ENCODE measurements around the gene ZNF277.
"Not testable (repeated sequence)": the region's sequence is repeated elsewhere in the genome, so short reads cannot be mapped to it uniquely, and the experiment has no call there.

Gene ZNF277

DNA sequence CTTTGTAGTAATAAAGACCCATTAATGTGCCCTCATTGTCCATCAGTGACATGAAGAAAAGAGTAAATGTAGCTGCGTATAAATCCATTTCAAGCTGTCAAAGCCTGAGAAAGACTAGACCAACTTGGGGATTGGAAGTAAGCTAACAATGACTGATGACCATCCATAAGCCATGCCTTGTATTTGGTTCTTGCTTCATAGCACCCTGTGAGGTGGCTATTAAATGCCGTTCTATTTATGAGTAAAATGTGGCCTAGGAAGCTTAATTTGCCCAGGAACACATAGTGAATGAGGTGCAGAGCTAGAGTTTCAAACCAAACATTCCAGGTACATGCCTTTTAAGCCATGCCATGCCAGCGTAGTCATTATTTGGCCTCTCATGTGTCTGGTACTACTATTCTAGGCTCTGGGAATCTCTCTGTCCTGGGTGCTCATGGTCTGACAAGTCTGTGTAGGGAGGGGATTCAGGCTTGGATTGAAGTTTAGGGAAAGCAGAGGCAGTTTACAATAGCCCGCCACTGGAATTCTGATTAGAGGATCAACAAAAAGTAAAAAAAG lies 92.1 kb downstream of the ZNF277 start:
- no peak for DNase-seq

DNA sequence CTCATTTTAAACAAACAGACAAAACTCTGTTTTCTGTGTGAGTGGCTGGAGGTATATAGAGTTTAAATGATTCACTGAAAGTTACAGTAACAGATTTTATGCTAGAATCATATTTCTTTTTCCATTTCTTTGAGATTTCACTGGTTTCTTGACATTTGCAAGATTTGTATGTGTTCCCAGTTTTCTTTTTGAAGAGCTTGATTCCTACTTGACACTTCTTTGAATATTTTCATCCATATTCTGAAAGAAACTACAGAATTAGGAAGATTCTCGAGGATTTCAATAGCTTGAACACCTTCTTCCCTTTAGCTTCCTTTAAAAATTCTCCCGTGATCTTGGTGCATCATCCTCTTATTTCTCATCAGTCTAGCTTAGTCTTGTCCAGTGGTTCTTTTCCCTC lies 93.6 kb downstream of the ZNF277 start:
- no peak for DNase-seq

DNA sequence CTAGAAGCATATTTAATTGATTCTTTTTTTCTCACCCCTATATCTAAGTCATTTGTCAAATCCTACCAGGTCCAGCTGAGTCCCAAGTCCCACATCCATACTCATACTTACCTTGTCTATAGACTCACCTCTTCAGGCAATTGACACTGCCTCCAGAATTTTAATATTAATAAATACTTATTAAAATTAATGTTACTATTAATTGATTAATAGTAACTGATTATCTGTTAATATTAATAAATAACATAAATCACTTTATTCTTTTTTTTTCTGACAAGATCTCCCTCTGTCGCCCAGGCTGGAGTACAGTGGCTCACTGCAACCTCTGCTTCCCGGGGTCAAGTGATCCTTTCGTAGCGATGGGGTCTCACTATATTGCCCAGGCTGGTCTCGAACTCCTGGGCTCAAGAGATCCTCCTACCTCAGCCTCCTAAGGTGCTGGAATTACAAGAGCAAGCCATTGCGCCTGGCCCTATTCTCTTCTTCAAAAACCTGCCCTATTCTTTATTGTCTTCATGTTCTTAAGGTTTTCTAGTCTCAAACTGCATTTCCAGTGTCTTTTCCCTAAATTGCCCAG lies 94.4 kb downstream of the ZNF277 start:
- no peak for DNase-seq

DNA sequence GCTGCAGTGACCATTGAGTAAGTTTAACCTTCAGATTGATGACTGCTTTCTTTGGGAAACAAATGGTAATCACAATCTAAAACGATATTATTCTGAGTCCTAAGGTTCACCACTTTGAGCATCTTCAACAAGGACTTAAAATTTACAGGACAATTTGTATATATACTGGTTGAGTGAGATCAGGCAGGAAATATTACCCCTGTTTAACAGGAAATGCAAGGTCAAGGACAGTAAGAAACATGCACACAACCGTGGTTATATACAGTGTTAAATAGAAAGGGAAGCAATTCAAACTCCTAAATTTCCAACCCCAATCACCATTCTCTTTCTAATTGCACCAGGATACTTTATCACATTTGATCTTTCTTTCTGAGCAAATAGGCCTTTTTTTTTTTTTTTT lies 96.1 kb downstream of the ZNF277 start:
- DNase-seq = no peak

DNA sequence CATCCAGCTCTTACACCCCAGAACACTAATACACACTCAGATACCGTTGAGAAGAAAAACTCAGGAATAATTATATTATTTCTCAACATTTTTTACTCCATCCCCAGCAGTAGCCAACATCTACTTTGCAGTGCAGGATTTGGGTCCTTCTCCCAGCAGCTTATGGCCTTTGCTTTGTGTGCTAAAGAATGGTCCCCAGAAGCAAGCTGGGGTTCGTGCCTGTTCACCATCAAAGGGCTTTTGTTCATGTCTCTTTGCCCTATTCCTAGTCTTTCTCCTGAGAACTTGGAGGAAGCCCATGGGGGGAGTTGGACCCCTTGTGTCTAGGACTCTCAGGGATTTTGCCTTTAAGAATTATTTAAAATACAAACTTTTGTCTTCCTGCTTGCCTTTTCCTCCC lies 100.4 kb downstream of the ZNF277 start:
- DNase-seq = no peak

DNA sequence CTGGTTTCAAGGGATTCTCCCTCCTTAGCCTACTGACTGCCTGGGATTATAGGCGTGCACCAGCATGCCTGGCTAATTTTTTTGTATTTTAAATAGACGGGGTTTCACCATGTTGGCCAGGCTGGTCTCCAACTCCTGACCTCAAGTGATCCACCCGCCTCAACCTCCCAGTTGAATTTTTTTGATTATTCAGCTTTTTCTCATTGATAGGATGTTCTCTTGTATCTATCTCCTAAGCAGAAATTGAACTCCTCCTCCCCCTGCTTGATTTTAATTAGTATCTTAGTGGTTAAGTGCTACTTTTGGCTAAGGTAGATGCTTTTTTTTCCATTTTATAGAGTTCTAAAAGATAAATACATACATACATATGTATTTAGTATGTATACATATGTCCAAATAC lies 101.0 kb downstream of the ZNF277 start:
- DNase-seq = no peak

DNA sequence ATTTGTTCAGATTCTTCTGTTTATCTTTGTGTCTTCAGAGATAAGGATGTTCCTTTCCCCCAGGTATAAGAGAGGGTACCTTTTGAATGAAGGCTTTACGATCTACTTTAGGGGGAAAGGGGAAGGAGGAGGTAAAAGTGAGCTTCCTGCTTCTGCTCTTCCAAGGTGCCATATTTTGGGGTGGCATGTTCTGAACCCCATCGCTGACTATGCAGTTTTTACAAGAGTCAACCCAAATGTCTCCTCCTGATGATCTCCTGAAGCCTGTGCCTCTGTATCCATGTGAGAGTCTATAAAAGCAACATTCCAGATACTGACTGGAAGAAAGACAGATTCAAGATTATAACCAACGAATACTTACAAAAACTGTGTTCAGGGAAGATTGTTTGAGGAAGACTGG lies 102.5 kb downstream of the ZNF277 start:
- DNase-seq = no peak

DNA sequence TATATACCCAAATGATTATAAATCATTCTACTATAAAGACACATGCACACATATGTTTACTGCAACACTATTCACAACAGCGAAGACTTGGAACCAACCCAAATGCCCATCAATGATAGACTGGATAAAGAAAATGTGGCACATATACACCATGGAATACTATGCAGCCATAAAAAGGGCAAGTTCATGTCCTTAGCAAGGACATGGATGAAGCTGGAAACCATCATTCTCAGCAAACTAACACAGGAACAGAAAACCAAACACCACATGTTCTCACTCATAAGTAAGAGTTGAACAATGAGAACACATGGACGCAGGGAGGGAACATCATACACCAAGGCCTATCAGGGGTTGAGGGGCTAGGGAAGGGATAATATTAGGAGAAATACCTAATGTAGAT lies 110.3 kb downstream of the ZNF277 start:
- DNase-seq = not testable (repeated sequence)

DNA sequence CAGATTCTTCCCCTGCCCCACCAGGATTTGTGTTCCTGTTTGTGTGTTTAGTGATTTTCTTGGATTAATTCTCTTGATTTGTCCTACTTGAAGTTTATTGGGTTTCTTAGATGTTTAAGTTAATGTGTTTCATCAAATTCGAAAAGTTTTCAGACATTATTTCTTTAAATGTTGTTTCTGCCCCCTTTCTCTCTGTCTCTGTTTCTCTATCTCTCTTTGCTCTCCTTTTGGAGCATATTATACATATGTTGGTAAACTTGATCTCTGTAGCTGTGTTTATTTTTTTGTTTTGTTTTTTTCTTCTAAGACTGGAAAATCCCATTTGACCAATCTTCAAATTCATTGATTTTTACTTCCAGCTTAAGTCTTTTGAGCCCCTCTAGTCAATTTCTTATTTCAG lies 115.6 kb downstream of the ZNF277 start:
- DNase-seq = no peak

DNA sequence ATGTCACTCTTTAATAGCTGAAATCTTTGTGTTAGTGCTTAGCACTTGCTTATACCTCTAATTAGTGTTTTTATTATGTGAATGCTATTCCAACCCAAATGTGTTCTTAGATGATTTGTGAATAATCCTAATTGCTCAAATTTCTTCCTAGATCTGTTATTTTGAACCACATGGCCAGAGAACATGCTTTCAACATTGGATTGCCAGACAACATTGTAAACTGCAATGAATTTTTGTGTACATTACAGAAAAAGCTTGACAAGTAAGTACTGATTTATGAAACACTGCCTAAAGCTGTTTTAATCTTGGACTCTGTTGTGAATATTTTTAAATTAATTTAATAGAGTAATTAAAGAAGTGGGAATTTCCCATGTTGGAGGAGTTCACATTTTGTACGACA lies 121.1 kb downstream of the ZNF277 start:
- DNase-seq = no peak

DNA sequence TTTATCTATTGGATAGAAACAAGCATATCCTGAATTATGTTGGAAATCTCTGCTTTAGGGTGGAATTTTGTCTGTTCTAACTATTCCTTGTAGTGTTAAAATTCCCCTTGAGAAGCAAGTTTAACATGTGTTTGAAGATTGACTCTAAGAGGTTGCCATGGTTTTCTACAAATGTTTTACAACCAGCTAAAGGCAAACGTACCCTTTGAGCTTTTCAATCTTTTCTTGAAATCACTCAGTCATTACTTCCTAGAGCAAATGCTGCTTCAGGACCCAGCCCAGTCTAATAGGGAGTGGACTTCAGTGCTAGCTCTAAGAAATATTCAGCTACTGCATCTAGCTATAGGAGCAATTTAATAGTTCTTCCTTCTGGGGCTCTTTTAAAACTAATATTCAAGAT lies 125.0 kb downstream of the ZNF277 start:
- no peak for DNase-seq

DNA sequence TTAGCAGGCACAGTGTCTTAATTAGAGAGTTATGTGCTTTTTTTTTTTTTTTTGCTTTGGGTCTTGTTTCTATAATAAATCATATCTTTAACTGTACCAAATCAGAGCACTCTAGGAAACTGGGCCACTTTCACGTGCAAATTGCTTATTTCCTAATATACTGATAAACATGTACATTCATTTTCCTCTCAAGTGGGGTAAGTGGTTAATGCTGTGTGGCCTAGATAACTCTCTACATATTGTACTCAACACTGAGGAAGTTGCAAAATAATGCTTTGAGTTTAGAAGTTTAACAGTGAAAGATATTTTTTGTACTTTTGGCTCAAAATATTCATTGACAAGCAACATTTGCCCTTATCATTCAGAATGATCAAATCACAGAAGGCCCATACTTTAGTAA lies 127.9 kb downstream of the ZNF277 start:
- DNase-seq = no peak

DNA sequence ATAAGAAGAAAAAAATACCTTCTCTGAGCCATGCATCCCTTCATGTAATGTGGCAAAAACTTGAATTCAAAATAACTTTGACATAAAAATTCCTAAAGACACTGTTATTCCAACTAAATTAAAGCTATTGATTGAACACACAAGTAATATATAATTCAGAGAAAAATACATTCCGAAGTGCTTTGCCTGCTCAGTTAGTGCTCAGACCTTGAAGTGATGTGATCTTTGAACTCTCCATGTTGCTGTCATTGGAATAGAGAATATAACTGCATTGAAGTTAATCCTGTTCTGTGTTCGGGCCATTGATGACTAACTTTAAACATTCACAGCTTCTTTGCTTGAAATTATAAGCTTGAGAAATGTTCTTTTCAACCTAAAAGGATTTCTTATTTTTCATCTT lies 129.8 kb downstream of the ZNF277 start:
- DNase-seq = no peak

DNA sequence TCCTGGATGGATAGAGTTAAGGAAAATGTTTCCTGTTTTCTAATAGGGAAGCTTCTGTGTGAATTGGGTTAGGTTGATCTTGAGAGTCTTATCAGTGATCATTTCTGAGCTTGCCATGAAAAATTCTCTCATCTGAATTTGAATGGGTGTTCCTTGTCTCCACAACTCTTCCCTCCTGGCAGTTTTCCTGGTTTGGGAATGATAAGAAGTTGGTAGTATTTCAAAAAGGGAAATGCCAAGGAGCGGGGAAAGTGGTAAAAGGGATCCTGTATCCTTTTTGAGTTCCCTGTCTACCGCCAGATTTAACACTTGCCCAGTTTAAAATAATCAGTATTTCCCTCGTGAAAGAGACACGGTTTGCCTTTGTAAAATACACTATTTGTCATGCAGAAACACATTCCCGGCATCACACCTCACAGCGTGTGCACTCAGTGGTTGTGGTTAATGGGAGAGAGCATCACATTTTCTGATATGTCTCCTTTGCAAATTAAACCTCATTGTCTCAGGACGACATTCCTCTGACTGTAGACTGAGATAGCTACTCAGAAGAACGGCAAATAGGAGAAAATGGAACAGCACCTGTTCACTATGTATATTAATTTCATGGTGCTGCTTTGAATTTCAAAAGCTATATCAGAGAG lies 130.6 kb downstream of the ZNF277 start:
- no peak for DNase-seq

DNA sequence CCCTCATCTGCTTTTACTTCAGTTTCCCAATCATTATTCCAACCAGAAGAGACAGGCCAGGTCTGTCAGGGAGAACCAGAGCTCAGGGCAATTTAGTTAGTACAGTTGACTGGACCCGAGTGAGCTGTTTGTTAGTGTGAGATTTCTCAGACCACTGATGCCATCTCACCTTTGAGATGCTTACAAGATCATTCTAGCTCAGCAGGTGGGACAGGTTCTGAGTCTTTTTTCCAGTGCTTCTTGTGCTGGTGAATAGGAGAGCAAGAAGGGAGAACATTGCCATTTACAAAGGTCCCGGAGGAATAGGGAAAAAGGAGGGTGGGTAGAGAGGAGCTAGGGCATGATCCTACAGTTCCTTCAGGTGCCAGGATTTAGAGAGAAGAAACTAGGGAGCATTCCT lies 131.4 kb downstream of the ZNF277 start:
- DNase-seq = no peak

DNA sequence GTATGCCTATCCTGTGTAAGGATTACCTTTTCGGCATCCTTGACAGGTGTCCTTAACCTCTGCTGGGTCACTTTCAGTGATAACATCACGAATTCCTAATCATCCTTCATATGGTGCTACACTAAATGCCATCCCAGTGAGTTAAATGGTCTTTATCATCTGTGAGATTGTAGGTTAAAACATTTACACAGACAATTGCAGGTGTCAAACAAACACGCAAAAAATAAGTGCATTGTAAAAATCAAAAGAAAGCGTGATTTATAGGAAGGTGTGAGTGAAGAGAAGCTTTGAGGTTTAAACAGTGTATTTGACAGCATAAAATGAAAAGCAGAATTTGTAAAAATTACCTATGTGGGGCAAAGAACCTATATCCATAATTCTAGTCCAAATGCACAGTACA lies 132.3 kb downstream of the ZNF277 start:
- DNase-seq = no peak

DNA sequence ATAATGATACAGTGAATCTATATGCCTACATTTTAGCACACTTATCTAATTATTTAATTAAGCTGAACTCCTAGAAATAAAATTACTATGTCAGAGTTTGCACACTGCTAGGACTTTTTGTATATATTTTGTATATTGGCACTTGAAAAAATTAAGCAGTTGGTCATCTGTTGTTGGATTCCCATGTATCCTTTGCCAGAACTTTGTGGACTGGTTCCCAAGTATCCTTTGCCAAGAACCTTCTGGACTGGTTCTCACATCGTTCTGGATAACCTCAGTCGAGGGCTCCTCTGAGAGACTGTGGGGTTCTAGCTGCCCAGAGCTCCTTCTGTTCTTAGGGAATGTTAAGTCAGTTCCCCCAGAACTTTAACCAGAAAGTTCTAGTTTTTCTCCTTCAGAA lies 135.0 kb downstream of the ZNF277 start:
- no peak for DNase-seq

DNA sequence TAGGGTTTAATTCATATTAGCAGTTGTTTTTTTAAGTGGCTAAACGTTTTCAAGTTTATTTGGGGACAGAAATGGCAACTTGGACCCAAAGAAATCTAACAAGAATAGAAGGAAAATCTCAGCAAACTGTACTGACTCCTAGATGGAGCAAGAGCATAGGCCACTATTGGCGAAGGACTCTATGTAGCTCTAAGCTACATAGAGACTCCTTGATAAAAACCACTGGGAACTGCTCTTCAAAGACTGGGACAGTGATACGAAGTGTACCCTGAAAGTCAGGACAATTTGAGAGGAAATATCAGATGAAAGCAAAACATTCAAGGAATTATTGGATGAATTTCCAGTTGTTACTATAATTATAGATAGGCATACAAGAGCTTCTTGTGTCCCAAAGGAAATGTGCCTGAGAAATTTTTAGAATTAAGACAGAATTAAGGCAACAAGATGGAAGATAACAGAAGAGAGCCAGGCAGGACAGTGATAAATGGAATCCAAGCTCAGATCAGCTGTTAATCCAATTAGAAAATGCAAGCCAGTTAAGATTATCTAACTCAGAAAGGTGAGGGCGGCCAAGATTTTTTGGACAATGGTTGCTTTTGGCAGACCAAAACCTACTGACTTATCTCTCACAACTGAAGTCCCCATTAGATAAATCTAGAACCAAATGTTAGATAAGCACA lies 140.0 kb downstream of the ZNF277 start:
- no peak for DNase-seq

DNA sequence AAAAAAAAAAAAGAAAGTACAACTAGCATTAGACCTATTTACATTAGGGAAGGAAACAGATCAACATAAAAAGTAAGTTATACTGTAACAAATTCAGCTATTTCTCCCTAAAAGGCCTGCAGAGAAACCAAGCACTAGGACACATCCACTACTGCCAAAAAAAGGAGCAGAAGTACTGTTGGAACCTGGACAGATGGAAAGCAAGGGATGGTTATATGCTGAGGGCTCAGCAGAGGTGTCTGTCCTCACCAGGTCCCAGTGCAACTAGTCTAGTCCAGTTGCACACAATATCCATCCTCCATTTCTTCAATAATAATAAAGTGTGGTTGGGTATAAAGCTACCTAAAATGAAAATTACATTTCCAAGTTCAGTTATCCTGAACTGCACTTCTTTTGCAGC lies 140.6 kb downstream of the ZNF277 start:
- DNase-seq = no peak

DNA sequence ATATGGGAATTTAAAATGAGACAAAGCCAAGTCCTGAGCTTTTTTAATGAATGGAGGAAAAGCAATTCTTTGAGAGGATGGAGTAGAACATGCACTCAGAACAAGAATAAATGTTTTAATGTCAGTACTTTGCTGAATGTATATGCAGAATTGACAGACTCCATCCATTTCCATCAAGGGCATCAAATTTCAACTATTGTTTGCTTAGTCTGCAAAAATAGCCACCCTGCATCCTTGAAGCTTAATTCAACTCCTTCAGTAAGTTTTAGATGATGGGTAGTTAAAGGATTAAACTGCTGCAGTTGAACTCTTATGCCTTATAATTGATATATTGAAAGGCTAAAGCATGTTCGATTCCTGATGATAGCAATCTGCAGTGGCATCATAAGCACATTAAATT lies 144.1 kb downstream of the ZNF277 start:
- no peak for DNase-seq

DNA sequence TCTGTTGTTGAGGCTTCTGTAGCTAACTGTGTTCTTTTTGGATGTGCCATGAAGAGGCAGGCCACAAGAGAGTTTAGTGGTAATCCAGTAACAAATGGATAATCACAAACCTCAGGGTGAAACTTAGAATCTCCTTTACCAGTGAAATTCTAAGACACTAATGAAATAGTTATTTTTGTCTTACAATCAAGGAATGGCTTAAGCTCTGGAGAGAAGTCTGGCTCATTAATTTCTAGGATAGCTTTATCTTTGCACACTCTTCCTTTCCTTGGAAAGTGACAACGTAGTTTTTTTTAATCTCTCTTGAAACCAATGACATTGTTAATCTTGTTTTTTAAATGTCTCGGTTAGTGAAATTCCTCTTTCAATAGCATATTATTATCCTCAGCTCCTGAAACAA lies 150.1 kb downstream of the ZNF277 start:
- no peak for DNase-seq

DNA sequence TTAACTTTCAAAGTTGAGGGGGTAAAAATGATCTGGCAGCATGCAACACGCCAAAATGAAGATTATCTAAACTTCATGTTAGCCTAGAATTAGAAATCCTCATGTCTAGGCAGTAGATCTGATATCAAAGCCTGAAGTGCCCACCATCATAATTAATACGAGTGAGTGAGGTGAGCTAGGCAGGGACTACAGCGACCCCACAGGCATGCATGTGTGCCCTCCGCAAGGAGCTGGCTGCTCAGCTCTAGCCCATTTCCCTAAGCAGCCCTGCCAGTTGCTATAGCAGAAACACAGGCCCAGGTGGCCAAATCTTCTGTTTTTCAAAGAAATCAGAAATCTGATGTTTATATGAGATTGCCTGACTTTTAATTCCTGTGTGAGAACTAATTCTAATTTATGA lies 150.6 kb downstream of the ZNF277 start:
- no peak for DNase-seq

DNA sequence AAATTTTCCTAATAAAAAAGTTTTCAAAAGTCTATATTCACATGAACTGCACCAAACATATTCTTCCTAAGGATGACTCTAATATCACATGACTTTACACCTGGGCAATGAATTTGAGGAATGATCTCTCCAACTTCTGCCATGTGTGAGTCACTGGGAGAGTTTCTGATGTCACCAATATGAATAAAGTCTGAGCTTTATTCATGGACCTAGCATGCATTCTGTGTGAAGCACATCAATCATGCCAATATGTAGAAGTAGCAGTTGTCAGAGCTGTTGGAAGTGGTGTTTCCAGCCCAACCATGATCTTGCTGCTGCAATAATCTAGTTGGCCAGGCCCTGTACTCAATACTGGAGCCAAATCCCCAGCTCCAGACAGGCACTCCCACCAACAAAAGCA lies 152.0 kb downstream of the ZNF277 start:
- DNase-seq = no peak

DNA sequence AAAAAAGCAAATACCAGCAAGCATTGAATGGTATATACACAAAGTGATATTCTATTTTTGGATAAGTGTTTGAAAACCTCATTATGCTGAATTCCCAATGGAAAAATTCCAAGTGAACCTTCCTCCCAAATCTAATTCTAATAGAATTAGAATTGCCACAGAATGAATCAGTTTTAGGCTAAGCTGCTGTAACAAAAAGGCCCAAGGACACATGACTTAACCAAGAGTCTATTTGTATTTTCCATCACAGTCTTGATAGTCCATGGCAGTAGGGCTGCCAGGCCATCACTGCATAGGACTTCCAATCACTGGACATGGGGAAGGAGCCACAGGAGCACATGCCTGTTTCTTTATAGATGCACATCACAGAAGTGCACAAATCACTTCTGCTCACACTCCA lies 152.6 kb downstream of the ZNF277 start:
- DNase-seq = no peak

DNA sequence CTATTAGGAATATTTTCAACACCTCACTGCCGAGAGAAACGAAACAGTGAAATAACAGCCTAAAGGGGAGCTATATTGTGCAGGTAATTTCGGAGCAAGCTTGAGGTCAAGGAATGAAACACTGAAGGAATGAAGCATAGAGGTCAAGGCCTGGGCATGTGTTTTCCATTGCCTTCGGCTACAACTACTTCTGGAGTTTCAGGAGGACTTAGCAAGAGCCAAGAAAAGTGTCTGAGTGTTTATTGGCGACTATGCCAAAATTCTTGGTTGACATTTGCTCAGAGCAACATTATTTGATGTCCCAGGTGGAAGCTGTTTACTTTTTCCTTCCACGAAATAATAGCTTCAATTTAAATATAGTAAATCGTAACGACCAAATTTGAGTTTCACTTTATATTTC lies 154.2 kb downstream of the ZNF277 start:
- no peak for DNase-seq
